NCI-H1436 (cell line): ENCODE results near the gene LRMDA.

Source experiments
- DNase-seq: peaks from one replicate; lab custom pipeline; 2025; lab: John Stamatoyannopoulos, UW

Gene LRMDA

GRCh38 chr10:76086761-76087639 lies 655.6 kb downstream of the LRMDA start:
- peak; percentile 54 for DNase-seq

DNA sequence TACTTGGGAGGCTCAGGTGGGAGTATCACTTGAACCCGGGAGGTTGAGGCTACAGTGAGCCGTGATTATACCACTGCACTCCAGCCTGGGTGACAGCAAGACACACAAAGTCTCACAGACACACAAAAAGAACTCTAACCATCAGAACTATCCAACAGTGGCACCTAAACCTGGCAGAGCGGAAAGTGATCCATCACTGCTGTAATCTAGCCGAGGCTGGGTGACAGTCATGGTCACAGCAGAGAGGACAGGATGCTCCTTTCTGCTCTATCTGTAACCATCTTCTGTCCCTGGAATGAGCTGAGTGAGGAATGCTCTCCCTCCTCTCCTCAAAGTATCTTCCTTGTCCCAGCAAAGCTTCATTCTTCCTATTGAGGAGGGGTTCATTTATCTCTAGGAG lies 656.6 kb downstream of the LRMDA start:
- no peak for DNase-seq

GRCh38 chr10:76088980-76089379 lies 657.6 kb downstream of the LRMDA start:
- DNase-seq: no peak

GRCh38 chr10:76089556-76090180 lies 658.2 kb downstream of the LRMDA start:
- DNase-seq: peak; percentile 56

- no peak for DNase-seq
Observed at GRCh38 chr10:76091926-76092325, 660.5 kb downstream of the LRMDA start.

- no peak for DNase-seq
Observed at GRCh38 chr10:76106611-76107010, 675.2 kb downstream of the LRMDA start.

DNA sequence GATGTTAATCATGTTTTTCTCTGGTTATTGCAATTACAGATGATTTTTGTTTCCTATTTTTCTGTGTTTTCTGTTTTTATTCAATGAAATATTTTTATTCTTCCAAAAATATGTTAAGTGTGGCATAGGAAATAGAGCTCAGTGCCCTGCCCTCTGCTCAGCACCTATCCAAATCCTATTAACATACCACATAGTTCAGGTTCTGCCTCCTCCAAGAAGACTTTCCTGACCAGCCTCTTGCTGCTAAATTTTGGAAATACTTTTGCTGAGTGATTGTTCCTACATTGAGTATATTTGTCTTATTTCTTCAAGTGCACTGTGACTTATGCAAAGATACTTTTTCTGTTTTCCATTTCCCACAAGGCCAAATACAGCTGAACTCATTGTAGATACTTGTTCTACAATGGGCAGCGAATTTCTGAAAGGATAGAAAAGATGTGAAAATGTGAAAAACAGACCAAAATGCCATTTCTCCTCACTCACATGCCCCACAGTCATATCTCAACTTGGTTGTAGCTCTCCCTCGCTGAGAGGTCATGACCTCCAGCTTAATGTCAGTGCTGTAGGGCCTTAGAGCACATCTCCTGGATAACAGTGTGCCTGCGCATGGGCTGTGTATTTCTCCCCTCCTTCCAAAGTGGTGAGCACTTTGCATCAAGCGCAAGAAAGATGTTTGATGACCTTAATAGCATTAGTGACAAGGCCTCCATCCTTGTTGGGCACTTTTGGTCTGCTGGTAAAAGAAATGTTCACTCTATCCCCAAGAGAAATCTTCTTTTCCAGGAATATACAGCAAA lies 677.3 kb downstream of the LRMDA start:
- no peak for DNase-seq

DNA sequence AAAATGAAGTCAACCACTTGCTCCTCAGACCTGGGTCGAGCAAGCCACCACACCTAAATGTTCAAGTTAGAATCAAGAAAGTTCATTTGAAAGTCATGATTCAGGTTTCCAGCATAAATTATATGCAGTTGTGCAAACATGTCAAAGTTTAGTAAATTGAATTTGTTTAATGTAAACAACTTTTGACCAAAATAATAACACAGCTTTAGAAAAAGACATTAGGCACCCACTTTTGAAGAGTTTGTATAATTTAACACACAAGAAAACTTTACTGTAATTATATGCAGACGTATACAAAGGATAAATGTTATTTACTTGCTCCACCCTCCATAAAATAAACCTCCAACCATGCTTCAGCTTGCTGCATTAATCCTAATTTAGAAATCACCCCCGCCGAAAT lies 680.0 kb downstream of the LRMDA start:
- DNase-seq: no peak

DNA sequence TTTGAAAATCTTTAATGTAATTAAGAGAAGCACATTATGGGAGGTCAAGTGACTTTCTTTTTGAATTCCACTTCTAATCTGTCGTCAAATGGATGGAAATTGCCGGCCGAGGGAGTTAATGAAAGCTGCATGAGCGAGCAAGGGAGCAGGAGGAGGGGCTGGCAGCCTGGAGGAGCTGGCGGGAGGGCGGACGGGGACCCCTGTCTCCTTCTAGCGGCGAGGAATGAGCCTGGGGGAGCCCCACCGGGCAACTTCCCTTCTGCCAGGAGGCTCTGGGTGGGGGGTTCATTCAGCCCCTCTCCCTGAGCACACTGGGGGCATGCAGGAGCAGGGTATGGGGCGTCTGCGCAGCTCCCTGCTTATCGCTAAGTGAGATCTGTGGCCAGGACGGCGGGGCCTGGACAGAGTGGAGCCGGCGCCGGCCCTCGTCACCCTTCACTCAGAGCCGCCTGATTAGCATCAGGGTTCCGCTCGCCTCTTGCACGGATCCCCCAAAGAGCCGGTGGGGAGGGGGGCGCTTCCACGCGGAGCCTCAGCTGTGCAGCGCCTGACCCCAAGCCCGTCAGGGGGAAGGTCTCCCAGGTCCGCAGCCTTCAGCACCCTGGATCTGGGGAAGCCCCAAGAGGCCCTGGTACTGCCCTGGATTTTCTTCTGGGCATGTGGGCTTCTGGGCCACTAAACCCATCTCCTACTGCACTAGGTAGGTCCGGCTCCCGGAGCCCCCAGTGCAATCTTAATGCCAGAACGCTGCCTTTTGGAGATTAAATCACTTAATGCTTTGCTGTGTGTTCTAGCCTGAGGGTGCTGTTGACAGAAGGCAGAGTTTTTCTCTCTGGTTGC lies 680.8 kb downstream of the LRMDA start:
- no peak for DNase-seq

DNA sequence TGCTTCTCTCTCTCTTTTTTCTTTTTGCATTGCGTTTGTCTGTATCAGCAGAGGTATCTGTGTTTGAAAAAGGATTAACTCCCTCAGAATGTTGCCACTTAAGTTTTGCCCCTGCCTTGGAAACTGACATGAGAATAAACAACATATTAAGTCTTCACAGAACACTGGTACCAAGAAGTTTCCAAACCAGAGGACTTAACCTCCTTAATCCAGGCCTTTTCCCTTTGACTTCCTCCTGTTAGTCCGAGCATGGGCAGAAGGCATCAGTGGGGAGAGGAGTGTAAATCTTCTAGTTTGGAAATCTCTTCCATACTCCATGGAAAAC lies 681.4 kb downstream of the LRMDA start:
- no peak for DNase-seq

DNA sequence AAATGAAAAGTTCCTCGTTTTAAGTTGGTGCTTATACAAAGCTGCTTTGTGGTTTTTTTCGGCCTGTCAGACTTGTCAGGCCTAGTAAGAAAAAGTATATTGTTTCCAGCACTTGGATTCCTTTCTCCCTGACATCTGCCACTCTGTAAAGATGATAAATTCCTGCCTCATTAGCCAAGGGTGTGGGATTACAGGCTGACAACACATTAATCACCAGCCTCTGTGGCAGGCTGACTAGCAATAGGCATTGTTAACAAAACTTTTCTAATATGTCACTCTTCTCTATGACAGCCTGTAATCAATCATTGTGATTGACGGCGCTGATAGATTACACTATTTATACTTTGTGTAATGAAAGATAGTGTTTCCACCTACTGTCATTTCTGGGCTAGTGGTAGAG lies 682.5 kb downstream of the LRMDA start:
- no peak for DNase-seq

- no peak for DNase-seq
Observed at GRCh38 chr10:76114581-76115001, 683.2 kb downstream of the LRMDA start.

GRCh38 chr10:76115131-76115470 lies 683.7 kb downstream of the LRMDA start:
- no peak for DNase-seq

DNA sequence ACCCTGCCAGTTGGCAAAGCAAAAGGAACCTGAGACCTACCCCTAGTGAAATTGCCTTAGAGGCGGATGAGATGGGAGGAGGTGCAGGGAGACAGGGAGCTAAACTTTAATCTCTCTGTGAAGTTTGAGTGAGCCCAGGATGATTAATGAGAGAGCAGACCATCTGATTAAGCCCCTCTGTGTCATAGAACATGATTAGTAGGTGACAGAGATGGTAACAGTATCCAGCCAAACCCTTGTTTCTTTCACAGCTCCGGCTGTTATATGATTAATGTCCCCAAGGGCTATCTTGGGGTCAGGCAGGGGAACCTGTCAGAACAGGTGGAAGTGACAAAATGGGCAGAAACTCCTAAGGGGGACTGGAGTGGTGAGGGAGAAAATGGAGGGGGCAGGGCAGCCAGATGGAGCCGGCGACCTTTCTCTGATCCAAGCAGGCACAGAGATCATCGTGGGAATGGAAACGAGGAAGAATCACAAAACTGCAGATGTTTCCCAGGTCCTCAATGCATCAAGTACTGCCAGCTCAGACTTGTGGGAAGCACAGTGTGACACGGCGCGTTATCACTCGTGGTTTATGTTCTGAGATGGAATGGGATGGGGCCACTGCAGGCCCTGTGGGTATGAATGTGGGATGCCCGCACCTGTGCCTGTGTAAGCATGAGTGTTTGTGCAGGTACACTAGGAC lies 684.2 kb downstream of the LRMDA start:
- no peak for DNase-seq

DNA sequence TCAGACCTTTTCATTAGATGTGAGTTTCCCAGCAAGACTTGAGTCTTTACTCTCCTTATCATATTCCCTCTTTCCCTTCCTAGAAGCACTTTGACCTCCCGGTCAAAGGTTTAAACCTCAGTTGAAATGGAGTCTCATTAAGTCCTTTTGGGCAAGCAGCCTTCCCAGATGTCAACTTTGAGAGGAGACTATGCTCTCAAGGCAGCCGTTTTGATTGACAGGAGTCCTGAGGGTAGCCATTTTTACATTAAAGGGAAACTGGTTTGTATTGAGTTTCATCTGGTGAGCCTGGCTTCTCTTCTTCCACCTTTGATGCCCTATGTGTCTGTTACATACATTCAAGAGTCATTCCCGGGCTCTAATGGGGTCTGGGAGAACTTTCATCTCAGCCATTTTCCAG lies 685.1 kb downstream of the LRMDA start:
- no peak for DNase-seq

GRCh38 chr10:76117949-76118348 lies 686.5 kb downstream of the LRMDA start:
- DNase-seq: no peak

GRCh38 chr10:76119036-76119435 lies 687.6 kb downstream of the LRMDA start:
- DNase-seq: no peak

DNA sequence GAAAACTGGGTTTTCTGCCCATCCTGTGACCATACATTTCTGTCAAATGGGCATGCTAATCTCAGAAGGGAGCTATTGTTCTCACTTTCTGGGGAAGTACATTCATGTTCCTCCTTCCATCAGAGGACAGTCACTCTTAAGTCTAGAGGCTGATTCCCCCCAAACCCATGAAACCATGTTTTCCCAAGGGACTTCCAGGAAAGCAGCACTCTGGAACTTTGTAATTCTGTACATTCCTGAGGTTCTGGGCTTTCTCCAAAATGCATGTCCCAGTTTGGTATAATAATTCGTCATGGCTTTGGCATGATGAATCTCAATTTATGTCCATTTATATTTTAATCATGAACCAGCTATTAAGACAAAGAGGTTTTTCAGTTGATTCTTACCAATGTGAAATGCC lies 688.1 kb downstream of the LRMDA start:
- DNase-seq: no peak

GRCh38 chr10:76122056-76122455 lies 690.6 kb downstream of the LRMDA start:
- no peak for DNase-seq

- DNase-seq: no peak
Observed at GRCh38 chr10:76124280-76124679, 692.9 kb downstream of the LRMDA start.

GRCh38 chr10:76125900-76126299 lies 694.5 kb downstream of the LRMDA start:
- DNase-seq: no peak
